Smooth muscle cell (in vitro differentiated cells): ENCODE measurements around the gene SUSD1. TPM values are rescaled to one million over a fixed set of nuclear protein-coding genes. Genes with fewer than 3 reads are reported as not detected.

Source experiments
- DNase-seq: peaks from one replicate; lab custom pipeline; 2025; ENCODE audit not compliant: unreplicated experiment; lab: John Stamatoyannopoulos, UW
- H2AFZ ChIP-seq: fragments of 200-600 bp; sonication (generic); 2 replicates; pipeline ENCODE4 v1.6.0; 2016; ENCODE audit warnings: antibody characterized with exemption, low read depth, mild to moderate bottlenecking
- H3F3A ChIP-seq: fragments of 200-600 bp; sonication (generic); 2 replicates; pipeline ENCODE4 v1.6.0; 2017; ENCODE audit warnings: antibody characterized with exemption, low read depth
- H3K27ac ChIP-seq: fragments of 200-600 bp; sonication (generic); 2 replicates; pipeline ENCODE4 v1.5.1; 2016; ENCODE audit warnings: low read depth, mild to moderate bottlenecking
- H3K27me3 ChIP-seq: fragments of 200-600 bp; sonication (generic); 2 replicates; pipeline ENCODE4 v1.6.1; 2016; ENCODE audit warnings: low read depth, mild to moderate bottlenecking
- H3K36me3 ChIP-seq: fragments of 200-600 bp; sonication (generic); 2 replicates; pipeline ENCODE4 v1.5.1; 2016; ENCODE audit warnings: low read depth
- H3K4me1 ChIP-seq: fragments of 200-600 bp; sonication (generic); 2 replicates; pipeline ENCODE4 v1.5.1; 2016; ENCODE audit warnings: low read depth
- H3K4me2 ChIP-seq: fragments of 200-600 bp; sonication (generic); 2 replicates; pipeline ENCODE4 v1.6.0; 2016; ENCODE audit warnings: mild to moderate bottlenecking
- H3K4me3 ChIP-seq: fragments of 200-600 bp; sonication (generic); 2 replicates; pipeline ENCODE4 v1.5.1; 2016; ENCODE audit warnings: mild to moderate bottlenecking
- H3K79me2 ChIP-seq: fragments of 200-600 bp; sonication (generic); 2 replicates; pipeline ENCODE4 v1.6.0; 2016; ENCODE audit warnings: low read depth, mild to moderate bottlenecking
- H3K9ac ChIP-seq: fragments of 200-600 bp; sonication (generic); 2 replicates; pipeline ENCODE4 v1.6.0; 2016; ENCODE audit warnings: low read depth
- H3K9me3 ChIP-seq: fragments of 200-600 bp; sonication (generic); replicated peaks from 2 replicates; pipeline ENCODE4 v1.5.1; 2016; ENCODE audit warnings: low read depth
- H4K20me1 ChIP-seq: fragments of 200-600 bp; sonication (generic); 2 replicates; pipeline ENCODE4 v1.6.0; 2016; ENCODE audit warnings: low read depth
- WGBS: methylation state at CpG from one replicate; pipeline ENCODE4 v1.1.7; 2016; ENCODE audit warnings: low lambda C conversion rate; 5-methylcytosine and 5-hydroxymethylcytosine counted together
- polyA plus RNA-seq: library from polyadenylated mRNA; unstranded; fragments of >200 nt; fragmentation: Nextera tagmentation; extraction: Ambion mirVana; gene quantifications from 2 replicates; pipeline ENCODE4 v1.2.1, GENCODE V29; 2016
- total RNA-seq: library from RNA; depleted of rRNA; stranded (reverse); fragments of >200 nt; gene quantifications from 2 replicates; pipeline ENCODE4 v1.2.3, GENCODE V29; 2014
- TF ChIP-seq, protein P1 (sequence below): fragments of 200-600 bp; sonication (generic); IDR thresholded peaks from 2 replicates; pipeline ENCODE4 v1.5.1; 2017; ENCODE audit warnings: borderline replicate concordance, mild to moderate bottlenecking, antibody characterized with exemption; ENCODE audit not compliant: insufficient read depth, poor library complexity, severe bottlenecking

SUSD1 gene
- total and polyA plus RNA-seq, 2 experiments from 2014 or later: 6.7 to 11.8 TPM

DNA sequence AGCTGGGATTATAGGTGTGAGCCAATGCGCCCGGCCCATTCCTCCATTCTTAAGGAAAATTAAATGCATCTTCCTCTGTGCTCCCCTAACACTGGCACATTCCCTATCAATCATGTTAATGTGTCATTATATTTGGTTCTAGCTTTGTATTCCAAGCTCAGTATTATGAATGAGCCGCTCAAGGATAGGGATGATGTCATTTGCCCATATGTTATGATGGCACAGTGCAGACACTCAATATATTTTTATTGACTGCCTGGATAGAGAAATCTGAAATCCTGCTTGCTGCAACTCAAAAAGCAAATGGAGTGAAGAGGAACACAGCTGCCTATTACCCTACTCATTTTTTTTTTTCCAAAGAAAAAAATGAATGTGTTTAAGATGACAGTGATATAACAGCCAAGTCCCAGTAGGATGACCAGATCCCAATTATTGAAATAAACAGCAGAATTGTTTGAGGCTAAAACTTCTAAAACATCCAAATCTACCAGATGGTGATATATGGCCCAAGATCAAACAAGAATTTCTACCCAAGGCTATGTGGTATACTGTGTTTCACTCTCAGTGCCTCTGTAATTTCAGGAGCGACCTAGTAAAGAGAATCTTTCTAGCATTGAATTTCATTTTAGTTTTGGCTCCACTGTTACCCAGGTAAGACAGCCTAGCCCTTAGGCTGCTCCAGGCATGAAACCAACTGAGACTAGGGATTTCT lies 16.3 kb downstream of the SUSD1 start:
- H4K20me1 ChIP-seq: no peaks in the 10 kb centered on the region
- H3K4me2 ChIP-seq: no peak overlapping the region
- no peak for DNase-seq
- H3K79me2 ChIP-seq: no peaks in the 10 kb centered on the region
- no peaks in the 10 kb centered on the region for H3K27me3 ChIP-seq
- 94% methylated on average over 4 of the region's 4 CpGs for WGBS
- no peak overlapping the region for H3K4me3 ChIP-seq
- H2AFZ ChIP-seq: no peak overlapping the region
- no peaks in the 10 kb centered on the region for H3K4me1 ChIP-seq
- no peak overlapping the region for H3K27ac ChIP-seq
- no peaks in the 10 kb centered on the region for H3F3A ChIP-seq
- no peak overlapping the region for H3K9ac ChIP-seq
- TF ChIP-seq, protein P1, sequence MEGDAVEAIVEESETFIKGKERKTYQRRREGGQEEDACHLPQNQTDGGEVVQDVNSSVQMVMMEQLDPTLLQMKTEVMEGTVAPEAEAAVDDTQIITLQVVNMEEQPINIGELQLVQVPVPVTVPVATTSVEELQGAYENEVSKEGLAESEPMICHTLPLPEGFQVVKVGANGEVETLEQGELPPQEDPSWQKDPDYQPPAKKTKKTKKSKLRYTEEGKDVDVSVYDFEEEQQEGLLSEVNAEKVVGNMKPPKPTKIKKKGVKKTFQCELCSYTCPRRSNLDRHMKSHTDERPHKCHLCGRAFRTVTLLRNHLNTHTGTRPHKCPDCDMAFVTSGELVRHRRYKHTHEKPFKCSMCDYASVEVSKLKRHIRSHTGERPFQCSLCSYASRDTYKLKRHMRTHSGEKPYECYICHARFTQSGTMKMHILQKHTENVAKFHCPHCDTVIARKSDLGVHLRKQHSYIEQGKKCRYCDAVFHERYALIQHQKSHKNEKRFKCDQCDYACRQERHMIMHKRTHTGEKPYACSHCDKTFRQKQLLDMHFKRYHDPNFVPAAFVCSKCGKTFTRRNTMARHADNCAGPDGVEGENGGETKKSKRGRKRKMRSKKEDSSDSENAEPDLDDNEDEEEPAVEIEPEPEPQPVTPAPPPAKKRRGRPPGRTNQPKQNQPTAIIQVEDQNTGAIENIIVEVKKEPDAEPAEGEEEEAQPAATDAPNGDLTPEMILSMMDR: no peak
- H3K9me3 ChIP-seq: no peaks in the 10 kb centered on the region
- no peaks in the 10 kb centered on the region for H3K36me3 ChIP-seq

DNA sequence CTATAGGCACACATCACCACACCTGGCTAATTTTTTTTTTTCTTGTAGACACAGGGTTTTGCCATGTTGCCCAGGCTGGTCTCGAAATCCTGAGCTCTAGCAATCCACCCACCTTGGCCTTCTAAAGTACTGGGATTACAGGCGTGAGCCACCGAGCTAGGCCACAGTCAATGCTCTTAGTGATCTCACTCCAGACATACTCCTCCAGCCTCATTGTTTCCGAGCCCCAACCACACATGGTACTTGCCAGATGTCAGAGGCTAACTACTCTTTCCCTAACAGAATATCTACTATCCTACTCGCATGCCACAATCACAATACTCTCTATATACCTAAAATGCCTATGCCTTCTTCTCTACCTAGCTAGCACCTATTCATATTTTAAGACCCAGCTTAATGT lies 17.1 kb downstream of the SUSD1 start:
- WGBS: 90% methylated on average over 5 of the region's 5 CpGs
- H3K4me3 ChIP-seq: no peak overlapping the region
- no peak overlapping the region for H3K27ac ChIP-seq
- H3K4me1 ChIP-seq: no peaks in the 10 kb centered on the region
- no peaks in the 10 kb centered on the region for H3K36me3 ChIP-seq
- TF ChIP-seq, protein P1: no peak
- no peaks in the 10 kb centered on the region for H3F3A ChIP-seq
- H3K27me3 ChIP-seq: no peaks in the 10 kb centered on the region
- H3K9me3 ChIP-seq: no peaks in the 10 kb centered on the region
- DNase-seq: no peak
- no peak overlapping the region for H3K4me2 ChIP-seq
- H4K20me1 ChIP-seq: no peaks in the 10 kb centered on the region
- H3K79me2 ChIP-seq: no peaks in the 10 kb centered on the region
- no peak overlapping the region for H3K9ac ChIP-seq
- no peak overlapping the region for H2AFZ ChIP-seq

DNA sequence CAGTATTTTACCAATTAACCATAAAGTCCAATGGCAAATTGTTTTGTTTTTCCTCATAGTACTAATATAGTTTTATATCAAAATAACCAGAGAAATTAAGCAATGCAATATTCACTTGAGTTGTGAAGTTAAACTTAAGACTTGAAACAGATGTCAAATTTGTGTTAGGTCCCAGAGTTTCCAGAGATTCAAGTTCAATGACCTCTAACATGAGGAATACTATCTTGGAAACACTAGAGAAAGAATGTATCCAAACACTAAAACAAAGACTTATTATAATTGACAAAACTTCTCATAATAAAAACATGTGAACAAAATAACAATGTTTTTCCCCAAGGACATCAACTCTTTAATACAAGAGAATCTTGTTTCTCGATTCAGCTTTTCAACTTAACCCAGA lies 18.0 kb downstream of the SUSD1 start:
- H3K4me2 ChIP-seq: no peak overlapping the region
- no peak overlapping the region for H3K4me3 ChIP-seq
- TF ChIP-seq, protein P1: no peak
- no peaks in the 10 kb centered on the region for H3K27me3 ChIP-seq
- H4K20me1 ChIP-seq: no peaks in the 10 kb centered on the region
- no peak overlapping the region for H2AFZ ChIP-seq
- 90% methylated on average over 1 of the region's 1 CpG for WGBS
- H3K9me3 ChIP-seq: no peaks in the 10 kb centered on the region
- no peak overlapping the region for H3K27ac ChIP-seq
- no peaks in the 10 kb centered on the region for H3K36me3 ChIP-seq
- DNase-seq: no peak
- H3K4me1 ChIP-seq: no peaks in the 10 kb centered on the region
- H3K9ac ChIP-seq: no peak overlapping the region
- no peaks in the 10 kb centered on the region for H3K79me2 ChIP-seq
- H3F3A ChIP-seq: no peaks in the 10 kb centered on the region

DNA sequence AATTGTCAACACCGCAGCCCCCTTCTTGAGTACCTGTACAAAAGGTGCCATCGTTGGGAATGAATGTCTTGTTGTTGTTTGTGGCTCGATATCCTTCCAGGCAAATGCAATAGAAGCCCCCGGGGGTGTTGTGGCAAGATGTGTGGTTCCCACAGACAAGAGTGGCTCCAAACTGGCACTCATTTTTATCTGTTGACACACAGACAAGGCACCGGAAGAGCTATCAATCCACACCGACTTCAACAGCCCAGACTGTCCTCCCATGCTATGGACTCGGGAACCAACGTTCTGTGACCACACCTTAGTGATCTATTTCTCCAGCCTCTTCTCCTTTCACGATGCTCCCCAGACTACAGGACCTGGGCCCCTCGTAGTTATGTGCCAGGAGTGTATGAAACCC lies 25.9 kb downstream of the SUSD1 start:
- TF ChIP-seq, protein P1: no peak
- whole genome bisulfite sequencing: 93% methylated on average over 10 of the region's 10 CpGs
- no peaks in the 10 kb centered on the region for H3K27me3 ChIP-seq

More for the DNA sequence above, 25.9 kb downstream of the SUSD1 start:
- H2AFZ ChIP-seq: no peak overlapping the region
- H3F3A ChIP-seq: no peaks in the 10 kb centered on the region
- no peak overlapping the region for H3K27ac ChIP-seq
- H3K9me3 ChIP-seq: no peaks in the 10 kb centered on the region
- no peaks in the 10 kb centered on the region for H4K20me1 ChIP-seq
- H3K9ac ChIP-seq: no peak overlapping the region
- no peaks in the 10 kb centered on the region for H3K36me3 ChIP-seq
- no peak overlapping the region for H3K4me2 ChIP-seq
- no peak overlapping the region for H3K4me3 ChIP-seq
- H3K4me1 ChIP-seq: no peaks in the 10 kb centered on the region
- no peaks in the 10 kb centered on the region for H3K79me2 ChIP-seq
- no peak for DNase-seq
